Endodermal cell (in vitro differentiated cells): Measurements from ENCODE around the gene MAP3K2. TPM values are rescaled to one million over a fixed set of nuclear protein-coding genes. Genes with fewer than 3 reads are reported as not detected.
A peak's percentile ranks its signal among the peaks of the same experiment; 100 is the strongest.

Experiments
- DNase-seq: peaks from one replicate; pipeline ENCODE4 v3.0.0-alpha.2; 2017
- H3K27ac ChIP-seq: 2 replicates; pipeline ENCODE4 v1.5.1; 2013; ENCODE audit warnings: mild to moderate bottlenecking, low read depth, low read length, moderate library complexity
- H3K27me3 ChIP-seq: 2 replicates; pipeline ENCODE4 v1.6.1; 2013; ENCODE audit warnings: mild to moderate bottlenecking, low read length, moderate library complexity; ENCODE audit not compliant: insufficient read depth, control insufficient read depth, poor library complexity, severe bottlenecking
- H3K36me3 ChIP-seq: 2 replicates; pipeline ENCODE4 v1.7.0; 2013; ENCODE audit warnings: mild to moderate bottlenecking, low read length, moderate library complexity; ENCODE audit not compliant: control insufficient read depth, insufficient read depth
- H3K4me1 ChIP-seq: one replicate; pipeline ENCODE4 v1.7.0; 2013; ENCODE audit warnings: low read length; ENCODE audit not compliant: control insufficient read depth, insufficient read depth
- H3K4me3 ChIP-seq: 2 replicates; pipeline ENCODE4 v1.5.1; 2013; ENCODE audit warnings: mild to moderate bottlenecking, low read length, moderate library complexity
- H3K9ac ChIP-seq: 2 replicates; pipeline ENCODE4 v1.6.1; 2013; ENCODE audit warnings: mild to moderate bottlenecking, low read length, moderate library complexity; ENCODE audit not compliant: poor library complexity, severe bottlenecking; ENCODE audit errors: extremely low read depth
- H3K9me3 ChIP-seq: 2 replicates; pipeline ENCODE4 v1.6.1; 2013; ENCODE audit warnings: mild to moderate bottlenecking, low read length, moderate library complexity; ENCODE audit not compliant: control insufficient read depth
- H3K27ac Mint-ChIP-seq: 2 replicates; pipeline ENCODE4 v1.8.0; 2020; ENCODE audit warnings: mixed read lengths
- H3K27me3 Mint-ChIP-seq: 2 replicates; pipeline ENCODE4 v1.8.0; 2021; ENCODE audit warnings: mild to moderate bottlenecking, mixed read lengths; ENCODE audit not compliant: insufficient read depth
- H3K36me3 Mint-ChIP-seq: 2 replicates; pipeline ENCODE4 v1.8.0; 2020; ENCODE audit warnings: low read depth, mixed read lengths
- H3K4me1 Mint-ChIP-seq: 2 replicates; pipeline ENCODE4 v1.8.0; 2020; ENCODE audit warnings: mixed read lengths
- H3K4me3 Mint-ChIP-seq: 2 replicates; pipeline ENCODE4 v1.8.0; 2020; ENCODE audit warnings: mild to moderate bottlenecking, moderate library complexity, mixed read lengths
- H3K9me3 Mint-ChIP-seq: 2 replicates; pipeline ENCODE4 v1.8.0; 2020; ENCODE audit warnings: mild to moderate bottlenecking, mixed read lengths
- CTCF ChIP-seq: fragments of 200-600 bp; sonication (generic); conservative IDR thresholded peaks from 2 replicates; pipeline ENCODE4 v1.5.0; 2021; ENCODE audit warnings: antibody characterized with exemption, mild to moderate bottlenecking
- WGBS, 2 experiments: methylation state at CpG; one replicate each; pipeline versions ENCODE4 v1.1.5 to v1.1.7; 2013; ENCODE audit warnings: missing lambda C conversion rate in 2 of 2, mixed read lengths in 1 of 2; ENCODE audit not compliant: insufficient coverage in 1 of 2, insufficient read length in 1 of 2; 5-methylcytosine and 5-hydroxymethylcytosine counted together
- total RNA-seq, 2 donors: library from RNA; stranded (reverse); fragmentation: NEBNext Ultra II Directional in 1 of 2; extraction: Animal tissue kit (Norgen Biotek cat#: 25700) in 1 of 2; gene quantifications; 2 replicates in 1 of 2; 3 replicates in 1 of 2; pipeline ENCODE4 v1.2.1, GENCODE V29; 2021

The MAP3K2 gene
- total RNA-seq, 2 donors from 2014 or later = 27.9 to 31.6 TPM

- peaks cover 6% of the 10 kb centered on the region for H3K27me3 Mint-ChIP-seq
- H3K36me3 Mint-ChIP-seq = no peaks in the 10 kb centered on the region
- no peak for DNase-seq
- H3K27me3 ChIP-seq = no peaks in the 10 kb centered on the region
- H3K36me3 ChIP-seq = no peaks in the 10 kb centered on the region
- H3K9ac ChIP-seq = peak overlapping the region; percentile 47
- H3K4me1 Mint-ChIP-seq = peaks cover 2% of the 10 kb centered on the region
- H3K27ac ChIP-seq = peak overlapping the region; percentile 80
- H3K4me1 ChIP-seq = no peaks in the 10 kb centered on the region
- H3K27ac Mint-ChIP-seq = peak overlapping the region; percentile 81
- peak; percentile 48 for TF ChIP-seq CTCF
- H3K4me3 Mint-ChIP-seq = peak overlapping the region; percentile 57
- WGBS, 2 experiments = 73 to 77% methylated on average over 6 to 10 of the region's 10 CpGs
- H3K4me3 ChIP-seq = peak overlapping the region; percentile 71
- H3K9me3 ChIP-seq = peaks cover 9% of the 10 kb centered on the region
- peaks cover 7% of the 10 kb centered on the region for H3K9me3 Mint-ChIP-seq
Observed at GRCh38 chr2:127408807-127409099, 21.0 kb upstream of the MAP3K2 start.

- TF ChIP-seq CTCF = no peak
- Histone ChIP-seq H3K27ac (peak overlapping the region; percentile 80), H3K27me3 (no peaks in the 10 kb centered on the region), H3K9me3 (peaks cover 4% of the 10 kb centered on the region), H3K4me1 (no peaks in the 10 kb centered on the region), H3K9ac (peak overlapping the region; percentile 47), H3K36me3 (no peaks in the 10 kb centered on the region), H3K4me3 (peak overlapping the region; percentile 71)
- Mint-ChIP-seq H3K27me3 (peaks cover 4% of the 10 kb centered on the region), H3K4me1 (peaks cover 2% of the 10 kb centered on the region), H3K36me3 (no peaks in the 10 kb centered on the region), H3K9me3 (peaks cover 3% of the 10 kb centered on the region), H3K27ac (peak overlapping the region; percentile 81), H3K4me3 (peak overlapping the region; percentile 57)
- peak; percentile 97 for DNase-seq
- WGBS, 2 experiments = 0 to 5% methylated on average over 5 to 75 of the region's 75 CpGs
Observed at GRCh38 chr2:127408004-127408806, 20.4 kb upstream of the MAP3K2 start.

DNA sequence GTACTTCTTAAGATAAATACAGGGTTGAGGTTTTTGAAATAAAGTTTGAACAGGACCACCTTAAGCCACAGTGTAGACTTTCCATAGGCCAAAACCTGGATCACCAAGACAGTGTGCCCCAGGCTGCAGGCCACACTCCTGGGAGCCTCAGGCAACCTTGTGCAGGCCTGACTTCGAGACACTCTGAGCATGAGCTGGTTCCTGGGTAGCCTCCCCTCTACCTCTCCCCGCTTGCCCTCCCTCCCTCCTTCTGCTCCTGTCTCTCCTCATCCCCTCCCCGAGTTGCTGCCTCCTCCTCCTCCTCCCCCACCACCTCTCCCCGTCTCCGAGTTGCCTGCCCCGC, 19.9 kb upstream of the MAP3K2 start:
- H3K27me3 Mint-ChIP-seq = peaks cover 4% of the 10 kb centered on the region
- peaks cover 2% of the 10 kb centered on the region for H3K4me1 Mint-ChIP-seq
- TF ChIP-seq CTCF = no peak
- H3K27ac Mint-ChIP-seq = no peak overlapping the region
- peak overlapping the region; percentile 57 for H3K4me3 Mint-ChIP-seq
- 14% methylated on average over 5 of the region's 6 CpGs; no CpG with 5 or more reads in 1 of the 2 experiments for WGBS, 2 experiments
- Histone ChIP-seq H3K9me3 (no peaks in the 10 kb centered on the region), H3K4me1 (no peaks in the 10 kb centered on the region), H3K27ac (no peak overlapping the region), H3K9ac (no peak overlapping the region), H3K27me3 (no peaks in the 10 kb centered on the region), H3K4me3 (peak overlapping the region; percentile 69), H3K36me3 (no peaks in the 10 kb centered on the region)
- no peak for DNase-seq
- H3K36me3 Mint-ChIP-seq = no peaks in the 10 kb centered on the region
- no peaks in the 10 kb centered on the region for H3K9me3 Mint-ChIP-seq
